SK-N-SH treated with all-trans-retinoic acid at 6 μM for 48 hours (cell line): Measurements from ENCODE around the gene PRR12.

Source experiments
- ATAC-seq: fragments of 200-7000 bp; cut with Tn5 transposase; 3 replicates; pipeline ENCODE4 v1.9.1; 2020; ENCODE audit warnings: mild to moderate bottlenecking, moderate library complexity
- ARNTL ChIP-seq: fragments of 450-650 bp; formaldehyde crosslinking; IDR thresholded peaks from 2 replicates; pipeline ENCODE4 v1.5.0; 2020; ENCODE audit warnings: low read depth, mild to moderate bottlenecking, moderate library complexity, borderline replicate concordance
- BACH2 ChIP-seq: fragments of 250-450 bp; sonication (Bioruptor Pico); IDR thresholded peaks from 2 replicates; pipeline ENCODE4 v1.9.0; 2021; ENCODE audit warnings: mild to moderate bottlenecking, borderline replicate concordance
- CREB5 ChIP-seq: fragments of 250-450 bp; sonication (Bioruptor Pico); IDR thresholded peaks from 2 replicates; pipeline ENCODE4 v1.5.1; 2020; ENCODE audit warnings: low read depth, mild to moderate bottlenecking, moderate library complexity
- CSDC2 ChIP-seq: fragments of 250-450 bp; sonication (Bioruptor Pico); IDR thresholded peaks from 2 replicates; pipeline ENCODE4 v1.5.0; 2020; ENCODE audit warnings: mild to moderate bottlenecking, moderate library complexity
- ESRRG ChIP-seq: fragments of 250-450 bp; sonication (Bioruptor Pico); IDR thresholded peaks from 2 replicates; pipeline ENCODE4 v1.6.1; 2021; ENCODE audit warnings: mild to moderate bottlenecking
- GLIS3 ChIP-seq: fragments of 250-450 bp; sonication (Bioruptor Pico); IDR thresholded peaks from 2 replicates; pipeline ENCODE4 v1.5.0; 2020; ENCODE audit warnings: mild to moderate bottlenecking, moderate library complexity
- ISL1 ChIP-seq: fragments of 250-450 bp; sonication (Bioruptor Pico); IDR thresholded peaks from 2 replicates; pipeline ENCODE4 v2.1.2; 2022; ENCODE audit warnings: mild to moderate bottlenecking, moderate library complexity
- OSR1 ChIP-seq: fragments of 250-450 bp; sonication (Bioruptor Pico); IDR thresholded peaks from 2 replicates; pipeline ENCODE4 v1.8.0; 2022; ENCODE audit warnings: moderate library complexity, mild to moderate bottlenecking, inconsistent platforms
- PPARA ChIP-seq: fragments of 250-450 bp; sonication (Bioruptor Pico); IDR thresholded peaks from 2 replicates; pipeline ENCODE4 v1.5.0; 2020; ENCODE audit warnings: mild to moderate bottlenecking, borderline replicate concordance
- RARB ChIP-seq: fragments of 250-450 bp; sonication (Bioruptor Pico); IDR thresholded peaks from 2 replicates; pipeline ENCODE4 v1.8.0; 2021; ENCODE audit warnings: mild to moderate bottlenecking, moderate library complexity
- SNAI2 ChIP-seq: fragments of 250-450 bp; sonication (Bioruptor Pico); IDR thresholded peaks from 2 replicates; pipeline ENCODE4 v1.5.0; 2020; ENCODE audit warnings: mild to moderate bottlenecking, moderate library complexity
- TCF4 ChIP-seq: fragments of 250-450 bp; sonication (Bioruptor Pico); IDR thresholded peaks from 2 replicates; pipeline ENCODE4 v1.8.0; 2021; ENCODE audit warnings: mild to moderate bottlenecking, moderate library complexity, borderline replicate concordance
- TOX ChIP-seq: fragments of 250-450 bp; sonication (Bioruptor Pico); IDR thresholded peaks from 2 replicates; pipeline ENCODE4 v1.8.0; 2021; ENCODE audit warnings: mild to moderate bottlenecking, moderate library complexity, borderline replicate concordance
- ZC3H10 ChIP-seq: fragments of 250-450 bp; sonication (Bioruptor Pico); IDR thresholded peaks from 2 replicates; pipeline ENCODE4 v1.5.1; 2021; ENCODE audit warnings: mild to moderate bottlenecking, moderate library complexity
- ZFP3 ChIP-seq: fragments of 250-450 bp; sonication (Bioruptor Pico); IDR thresholded peaks from 2 replicates; pipeline ENCODE4 v1.5.0; 2020; ENCODE audit warnings: mild to moderate bottlenecking, moderate library complexity
- ZFP30 ChIP-seq: fragments of 450-650 bp; formaldehyde crosslinking; IDR thresholded peaks from 2 replicates; pipeline ENCODE4 v1.5.0; 2022; ENCODE audit warnings: mild to moderate bottlenecking, moderate library complexity
- ZNF565 ChIP-seq: fragments of 450-650 bp; formaldehyde crosslinking; conservative IDR thresholded peaks from 2 replicates; pipeline ENCODE4 v1.5.0; 2020; ENCODE audit warnings: low read depth, mild to moderate bottlenecking, moderate library complexity
- ZNF70 ChIP-seq: fragments of 450-650 bp; formaldehyde crosslinking; IDR thresholded peaks from 2 replicates; pipeline ENCODE4 v1.5.0; 2020; ENCODE audit warnings: mild to moderate bottlenecking, moderate library complexity
- ZNF8 ChIP-seq: fragments of 450-650 bp; formaldehyde crosslinking; IDR thresholded peaks from 2 replicates; pipeline ENCODE4 v1.5.0; 2020; ENCODE audit warnings: mild to moderate bottlenecking, moderate library complexity
- TF ChIP-seq, protein P1 (sequence below): fragments of 250-450 bp; sonication (Bioruptor Pico); IDR thresholded peaks from 2 replicates; pipeline ENCODE4 v1.8.0; 2020; ENCODE audit warnings: mild to moderate bottlenecking, moderate library complexity, borderline replicate concordance
- TF ChIP-seq, protein P2 (sequence below): fragments of 250-450 bp; sonication (Bioruptor Pico); IDR thresholded peaks from 2 replicates; pipeline ENCODE4 v1.8.0; 2021; ENCODE audit warnings: low read depth, mild to moderate bottlenecking, moderate library complexity, borderline replicate concordance
- TF ChIP-seq, protein P3 (sequence below): fragments of 250-450 bp; sonication (Bioruptor Pico); IDR thresholded peaks from 2 replicates; pipeline ENCODE4 v1.5.0; 2020; ENCODE audit warnings: mild to moderate bottlenecking, moderate library complexity
- TF ChIP-seq, protein P4 (sequence below): fragments of 250-450 bp; sonication (Bioruptor Pico); IDR thresholded peaks from 2 replicates; pipeline ENCODE4 v1.5.1; 2021; ENCODE audit warnings: mild to moderate bottlenecking, moderate library complexity

The PRR12 gene

GRCh38 chr19:49592486-49593232, 1.7 kb downstream of the PRR12 start (continued):
- TF ChIP-seq ZFP30, result no peak

GRCh38 chr19:49593233-49594113, 2.5 kb downstream of the PRR12 start:
- peak; percentile 69 for ATAC-seq
- TF ChIP-seq ESRRG (no peak), ZNF565 (no peak), ZC3H10 (CRISPR knock-in tag) (no peak), ISL1 (no peak), TCF4 (CRISPR knock-in tag) (no peak), ZFP3 (CRISPR knock-in tag) (no peak), CREB5 (CRISPR knock-in tag) (no peak), SNAI2 (no peak), RARB (CRISPR knock-in tag) (no peak), PPARA (CRISPR knock-in tag) (no peak), ZFP30 (no peak), CSDC2 (CRISPR knock-in tag) (no peak), ARNTL (CRISPR knock-in tag) (no peak), OSR1 (no peak), TOX (CRISPR knock-in tag) (no peak), GLIS3 (CRISPR knock-in tag) (no peak), ZNF70 (CRISPR knock-in tag) (no peak), BACH2 (no peak)
- TF ChIP-seq, protein P1, sequence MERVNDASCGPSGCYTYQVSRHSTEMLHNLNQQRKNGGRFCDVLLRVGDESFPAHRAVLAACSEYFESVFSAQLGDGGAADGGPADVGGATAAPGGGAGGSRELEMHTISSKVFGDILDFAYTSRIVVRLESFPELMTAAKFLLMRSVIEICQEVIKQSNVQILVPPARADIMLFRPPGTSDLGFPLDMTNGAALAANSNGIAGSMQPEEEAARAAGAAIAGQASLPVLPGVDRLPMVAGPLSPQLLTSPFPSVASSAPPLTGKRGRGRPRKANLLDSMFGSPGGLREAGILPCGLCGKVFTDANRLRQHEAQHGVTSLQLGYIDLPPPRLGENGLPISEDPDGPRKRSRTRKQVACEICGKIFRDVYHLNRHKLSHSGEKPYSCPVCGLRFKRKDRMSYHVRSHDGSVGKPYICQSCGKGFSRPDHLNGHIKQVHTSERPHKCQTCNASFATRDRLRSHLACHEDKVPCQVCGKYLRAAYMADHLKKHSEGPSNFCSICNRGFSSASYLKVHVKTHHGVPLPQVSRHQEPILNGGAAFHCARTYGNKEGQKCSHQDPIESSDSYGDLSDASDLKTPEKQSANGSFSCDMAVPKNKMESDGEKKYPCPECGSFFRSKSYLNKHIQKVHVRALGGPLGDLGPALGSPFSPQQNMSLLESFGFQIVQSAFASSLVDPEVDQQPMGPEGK, result no peak
- TF ChIP-seq, protein P2, sequence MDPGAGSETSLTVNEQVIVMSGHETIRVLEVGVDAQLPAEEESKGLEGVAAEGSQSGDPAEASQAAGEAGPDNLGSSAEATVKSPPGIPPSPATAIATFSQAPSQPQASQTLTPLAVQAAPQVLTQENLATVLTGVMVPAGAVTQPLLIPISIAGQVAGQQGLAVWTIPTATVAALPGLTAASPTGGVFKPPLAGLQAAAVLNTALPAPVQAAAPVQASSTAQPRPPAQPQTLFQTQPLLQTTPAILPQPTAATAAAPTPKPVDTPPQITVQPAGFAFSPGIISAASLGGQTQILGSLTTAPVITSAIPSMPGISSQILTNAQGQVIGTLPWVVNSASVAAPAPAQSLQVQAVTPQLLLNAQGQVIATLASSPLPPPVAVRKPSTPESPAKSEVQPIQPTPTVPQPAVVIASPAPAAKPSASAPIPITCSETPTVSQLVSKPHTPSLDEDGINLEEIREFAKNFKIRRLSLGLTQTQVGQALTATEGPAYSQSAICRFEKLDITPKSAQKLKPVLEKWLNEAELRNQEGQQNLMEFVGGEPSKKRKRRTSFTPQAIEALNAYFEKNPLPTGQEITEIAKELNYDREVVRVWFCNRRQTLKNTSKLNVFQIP, result no peak

DNA sequence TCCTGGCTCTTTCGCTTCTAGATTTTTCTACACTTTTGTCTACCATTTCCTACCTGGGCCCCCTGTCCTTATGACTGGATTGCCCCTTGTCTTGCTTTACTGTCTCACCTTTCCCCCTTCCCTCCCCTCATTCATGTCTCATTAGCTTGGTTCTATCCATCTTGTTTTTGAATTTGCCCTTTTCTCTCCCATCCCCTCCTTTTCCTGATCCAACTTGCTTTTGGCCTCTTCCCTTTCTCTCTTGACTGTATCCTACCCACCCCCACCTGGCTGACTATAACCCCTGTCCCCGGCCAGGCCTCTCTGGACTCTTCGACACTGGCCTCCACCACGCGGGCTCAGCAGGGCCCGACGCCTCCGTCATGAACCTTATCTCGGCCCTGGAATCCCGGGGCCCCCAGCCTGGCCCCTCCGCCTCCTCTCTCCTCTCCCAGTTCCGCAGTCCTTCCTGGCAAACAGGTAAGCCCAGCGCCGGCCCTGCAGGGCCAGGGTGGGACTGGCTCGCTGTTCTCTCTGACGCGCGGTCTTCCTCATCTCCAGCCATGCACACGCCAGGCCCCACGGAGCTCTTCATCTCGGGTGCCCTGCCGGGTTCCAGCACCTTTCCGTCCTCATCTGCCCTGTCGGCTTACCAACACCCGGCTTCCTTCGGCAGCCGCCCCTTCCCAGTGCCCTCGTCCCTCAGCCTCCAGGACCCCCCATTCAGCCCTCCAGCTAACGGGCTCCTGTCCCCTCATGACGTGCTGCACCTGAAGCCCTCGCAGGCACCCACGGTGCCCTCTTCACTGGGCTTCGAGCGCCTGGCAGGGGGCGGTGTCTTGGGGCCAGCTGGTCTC, 3.4 kb downstream of the PRR12 start:
- TF ChIP-seq TCF4 (CRISPR knock-in tag) (no peak), OSR1 (no peak), ZFP30 (no peak), SNAI2 (no peak), RARB (CRISPR knock-in tag) (no peak), CSDC2 (CRISPR knock-in tag) (no peak), PPARA (CRISPR knock-in tag) (no peak), BACH2 (no peak)
- TF ChIP-seq, all 23 proteins: peak for 0
- no peak for ATAC-seq

- ATAC-seq, result no peak
- TF ChIP-seq, protein P3, sequence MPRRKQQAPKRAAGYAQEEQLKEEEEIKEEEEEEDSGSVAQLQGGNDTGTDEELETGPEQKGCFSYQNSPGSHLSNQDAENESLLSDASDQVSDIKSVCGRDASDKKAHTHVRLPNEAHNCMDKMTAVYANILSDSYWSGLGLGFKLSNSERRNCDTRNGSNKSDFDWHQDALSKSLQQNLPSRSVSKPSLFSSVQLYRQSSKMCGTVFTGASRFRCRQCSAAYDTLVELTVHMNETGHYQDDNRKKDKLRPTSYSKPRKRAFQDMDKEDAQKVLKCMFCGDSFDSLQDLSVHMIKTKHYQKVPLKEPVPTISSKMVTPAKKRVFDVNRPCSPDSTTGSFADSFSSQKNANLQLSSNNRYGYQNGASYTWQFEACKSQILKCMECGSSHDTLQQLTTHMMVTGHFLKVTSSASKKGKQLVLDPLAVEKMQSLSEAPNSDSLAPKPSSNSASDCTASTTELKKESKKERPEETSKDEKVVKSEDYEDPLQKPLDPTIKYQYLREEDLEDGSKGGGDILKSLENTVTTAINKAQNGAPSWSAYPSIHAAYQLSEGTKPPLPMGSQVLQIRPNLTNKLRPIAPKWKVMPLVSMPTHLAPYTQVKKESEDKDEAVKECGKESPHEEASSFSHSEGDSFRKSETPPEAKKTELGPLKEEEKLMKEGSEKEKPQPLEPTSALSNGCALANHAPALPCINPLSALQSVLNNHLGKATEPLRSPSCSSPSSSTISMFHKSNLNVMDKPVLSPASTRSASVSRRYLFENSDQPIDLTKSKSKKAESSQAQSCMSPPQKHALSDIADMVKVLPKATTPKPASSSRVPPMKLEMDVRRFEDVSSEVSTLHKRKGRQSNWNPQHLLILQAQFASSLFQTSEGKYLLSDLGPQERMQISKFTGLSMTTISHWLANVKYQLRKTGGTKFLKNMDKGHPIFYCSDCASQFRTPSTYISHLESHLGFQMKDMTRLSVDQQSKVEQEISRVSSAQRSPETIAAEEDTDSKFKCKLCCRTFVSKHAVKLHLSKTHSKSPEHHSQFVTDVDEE, result no peak
- no peak for TF ChIP-seq PPARA (CRISPR knock-in tag)
- no peak for TF ChIP-seq ZNF8 (CRISPR knock-in tag)
- TF ChIP-seq ESRRG, result no peak
- TF ChIP-seq OSR1, result no peak
- no peak for TF ChIP-seq BACH2
- TF ChIP-seq CSDC2 (CRISPR knock-in tag), result no peak
- TF ChIP-seq, protein P4, sequence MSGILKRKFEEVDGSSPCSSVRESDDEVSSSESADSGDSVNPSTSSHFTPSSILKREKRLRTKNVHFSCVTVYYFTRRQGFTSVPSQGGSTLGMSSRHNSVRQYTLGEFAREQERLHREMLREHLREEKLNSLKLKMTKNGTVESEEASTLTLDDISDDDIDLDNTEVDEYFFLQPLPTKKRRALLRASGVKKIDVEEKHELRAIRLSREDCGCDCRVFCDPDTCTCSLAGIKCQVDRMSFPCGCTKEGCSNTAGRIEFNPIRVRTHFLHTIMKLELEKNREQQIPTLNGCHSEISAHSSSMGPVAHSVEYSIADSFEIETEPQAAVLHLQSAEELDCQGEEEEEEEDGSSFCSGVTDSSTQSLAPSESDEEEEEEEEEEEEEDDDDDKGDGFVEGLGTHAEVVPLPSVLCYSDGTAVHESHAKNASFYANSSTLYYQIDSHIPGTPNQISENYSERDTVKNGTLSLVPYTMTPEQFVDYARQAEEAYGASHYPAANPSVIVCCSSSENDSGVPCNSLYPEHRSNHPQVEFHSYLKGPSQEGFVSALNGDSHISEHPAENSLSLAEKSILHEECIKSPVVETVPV (CRISPR knock-in tag), result no peak
Observed at GRCh38 chr19:49594993-49595818, 4.2 kb downstream of the PRR12 start.
